ENCODE measurements around the gene PRKRA.

DNA sequence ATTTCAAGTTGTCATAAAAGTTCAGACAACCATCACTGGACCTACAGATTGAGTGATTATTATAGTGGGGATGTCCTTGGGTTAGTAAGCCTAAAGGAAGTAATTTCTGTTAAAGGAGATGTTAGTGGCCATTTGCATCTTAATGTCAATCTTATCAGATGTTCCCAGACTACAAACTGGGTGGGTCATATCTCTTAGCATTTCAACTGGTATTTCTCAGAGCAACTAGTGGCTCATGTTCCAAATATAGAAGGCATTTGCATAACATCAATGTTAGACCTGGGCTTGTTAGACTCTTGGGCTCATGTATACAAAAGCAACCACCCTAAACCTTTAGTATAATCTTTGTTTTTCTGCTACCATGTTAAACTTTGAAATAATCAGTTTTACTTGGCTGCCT lies 47.2 kb upstream of the PRKRA start:
- TF ChIP-seq, protein P1, sequence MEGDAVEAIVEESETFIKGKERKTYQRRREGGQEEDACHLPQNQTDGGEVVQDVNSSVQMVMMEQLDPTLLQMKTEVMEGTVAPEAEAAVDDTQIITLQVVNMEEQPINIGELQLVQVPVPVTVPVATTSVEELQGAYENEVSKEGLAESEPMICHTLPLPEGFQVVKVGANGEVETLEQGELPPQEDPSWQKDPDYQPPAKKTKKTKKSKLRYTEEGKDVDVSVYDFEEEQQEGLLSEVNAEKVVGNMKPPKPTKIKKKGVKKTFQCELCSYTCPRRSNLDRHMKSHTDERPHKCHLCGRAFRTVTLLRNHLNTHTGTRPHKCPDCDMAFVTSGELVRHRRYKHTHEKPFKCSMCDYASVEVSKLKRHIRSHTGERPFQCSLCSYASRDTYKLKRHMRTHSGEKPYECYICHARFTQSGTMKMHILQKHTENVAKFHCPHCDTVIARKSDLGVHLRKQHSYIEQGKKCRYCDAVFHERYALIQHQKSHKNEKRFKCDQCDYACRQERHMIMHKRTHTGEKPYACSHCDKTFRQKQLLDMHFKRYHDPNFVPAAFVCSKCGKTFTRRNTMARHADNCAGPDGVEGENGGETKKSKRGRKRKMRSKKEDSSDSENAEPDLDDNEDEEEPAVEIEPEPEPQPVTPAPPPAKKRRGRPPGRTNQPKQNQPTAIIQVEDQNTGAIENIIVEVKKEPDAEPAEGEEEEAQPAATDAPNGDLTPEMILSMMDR (IDR thresholded peaks at IDR 0.05): no peak
- no peak for TF ChIP-seq POLR2A (IDR thresholded peaks at IDR 0.05)

Data from testis (tissue), 2 donors.